ENCODE data around the gene CC2D1A. TPM values are rescaled to one million over a fixed set of nuclear protein-coding genes. Genes with fewer than 3 reads are reported as not detected.

The CC2D1A gene
- polyA plus RNA-seq, 1 of the 3 experiments (the other 2 are of a cell fraction) = 24.2 TPM

DNA sequence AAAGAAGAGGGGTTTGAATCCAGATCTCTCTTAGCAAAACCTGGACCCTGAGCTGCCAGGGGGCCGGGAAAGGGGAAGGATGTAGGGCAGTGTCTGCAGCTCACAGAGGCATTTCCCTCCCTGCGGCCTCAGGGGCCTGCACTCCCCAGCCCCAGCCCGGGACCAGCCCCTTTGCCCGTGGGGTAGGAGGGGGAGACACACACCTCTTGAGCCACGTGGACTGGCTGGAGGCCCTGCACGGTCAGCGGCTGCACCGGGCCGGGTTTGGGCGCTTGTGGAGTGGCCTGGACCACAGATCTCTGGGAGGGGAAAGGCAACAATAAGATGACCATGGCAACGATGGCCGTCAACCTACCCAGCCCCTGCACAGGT, 73.2 kb downstream of the CC2D1A start:
- no peaks in the 10 kb centered on the region for H3K9me3 ChIP-seq
- H3K4me2 ChIP-seq = no peak overlapping the region
- H3K4me3 ChIP-seq (ENCODE audit: low read depth in 2 of 2, low read length in 1 of 2) = no peak overlapping the region
- no peaks in the 10 kb centered on the region for H3K27me3 ChIP-seq (ENCODE audit: insufficient read depth)
- TF ChIP-seq POLR2AphosphoS5 (IDR thresholded peaks at IDR 0.05; ENCODE audit: low read depth, low read length) = no peak
- TF ChIP-seq, protein P1, sequence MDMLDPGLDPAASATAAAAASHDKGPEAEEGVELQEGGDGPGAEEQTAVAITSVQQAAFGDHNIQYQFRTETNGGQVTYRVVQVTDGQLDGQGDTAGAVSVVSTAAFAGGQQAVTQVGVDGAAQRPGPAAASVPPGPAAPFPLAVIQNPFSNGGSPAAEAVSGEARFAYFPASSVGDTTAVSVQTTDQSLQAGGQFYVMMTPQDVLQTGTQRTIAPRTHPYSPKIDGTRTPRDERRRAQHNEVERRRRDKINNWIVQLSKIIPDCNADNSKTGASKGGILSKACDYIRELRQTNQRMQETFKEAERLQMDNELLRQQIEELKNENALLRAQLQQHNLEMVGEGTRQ (IDR thresholded peaks at IDR 0.05; ENCODE audit: borderline replicate concordance, low read depth, low read length) = no peak
- TF ChIP-seq RFX5 (IDR thresholded peaks at IDR 0.05; ENCODE audit: low read length) = no peak
- TF ChIP-seq JUND (IDR thresholded peaks at IDR 0.05) = no peak
- no peak for TF ChIP-seq RXRA (IDR thresholded peaks at IDR 0.05; ENCODE audit: borderline replicate concordance, low read depth)
- TF ChIP-seq ZBTB33 (IDR thresholded peaks at IDR 0.05; ENCODE audit: borderline replicate concordance, low read depth) = no peak
- TF ChIP-seq EZH2phosphoT487 (IDR thresholded peaks at IDR 0.05; ENCODE audit: borderline replicate concordance, low read depth) = no peak
- no peak for TF ChIP-seq YY1 (IDR thresholded peaks at IDR 0.05; ENCODE audit: low read depth)
- no peak for TF ChIP-seq MEF2A (IDR thresholded peaks at IDR 0.05; ENCODE audit: borderline replicate concordance, low read depth)
- no peak for TF ChIP-seq SIN3A (IDR thresholded peaks at IDR 0.05; ENCODE audit: borderline replicate concordance, low read depth, low read length)
- no peak for TF ChIP-seq NFIC (IDR thresholded peaks at IDR 0.05; ENCODE audit: borderline replicate concordance)
- TF ChIP-seq NRF1 (IDR thresholded peaks at IDR 0.05; ENCODE audit: low read depth, low read length) = no peak
- WGBS (ENCODE audit: low lambda C conversion rate) = 100% methylated on average over 2 of the region's 12 CpGs
- peaks cover 0 to 3% of the 10 kb centered on the region in 2 experiments for H3K36me3 ChIP-seq (replicated peaks in 1 of 2; ENCODE audit: control insufficient read depth in 1 of 2, insufficient read depth in 2 of 2, low read length in 1 of 2)
- DNase-seq = no peak
- no peak overlapping the region for H3K27ac ChIP-seq (ENCODE audit: low read depth in 2 of 2, low read length in 1 of 2)
- H2AFZ ChIP-seq (ENCODE audit: low read depth) = no peak overlapping the region
- no peaks in the 10 kb centered on the region for H4K20me1 ChIP-seq (ENCODE audit: insufficient read depth)
- H3K9me2 ChIP-seq = no peaks in the 10 kb centered on the region
- peaks cover 0 to 23% of the 10 kb centered on the region in 2 experiments; a peak in 1 of 4 replicates for H3K4me1 ChIP-seq (ENCODE audit: control insufficient read depth in 1 of 2, insufficient read depth in 2 of 2, low read depth in 1 of 2, low read length in 1 of 2)
- CTCF ChIA-PET = interaction anchor here (0.9 kb wide), 3 partner anchors 41 to 94 kb away, joined by 3 to 4 read pairs (median 3); partner anchors contain the start of gene PODNL1
- no peaks in the 10 kb centered on the region for H3K79me2 ChIP-seq (ENCODE audit: insufficient read depth)
- H3K9ac ChIP-seq = no peak overlapping the region
- POLR2A ChIA-PET = no interaction called here
- no peaks in the 10 kb centered on the region for H3F3A ChIP-seq (replicated peaks; ENCODE audit: insufficient read depth)

DNA sequence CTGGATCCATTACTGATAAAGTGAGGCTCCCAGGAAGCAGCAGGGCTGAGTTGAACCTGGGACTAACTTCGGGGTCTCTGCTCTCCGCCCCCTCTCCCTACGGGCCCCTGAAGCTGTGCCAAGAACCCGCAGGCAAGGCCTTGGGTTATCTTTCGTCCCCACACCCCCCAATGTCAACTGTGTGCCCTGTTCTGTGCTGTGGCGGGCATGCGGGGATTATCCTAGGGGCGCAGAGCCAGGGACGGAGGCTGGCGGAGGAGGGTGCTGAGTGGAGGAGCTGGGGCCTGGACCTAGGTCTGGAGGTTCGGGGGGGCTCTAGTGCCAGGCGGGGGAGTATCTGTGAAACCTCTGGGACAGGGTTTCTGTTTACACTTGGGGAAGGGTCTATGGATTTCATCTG, 73.7 kb downstream of the CC2D1A start:
- Histone ChIP-seq H3K27me3 (ENCODE audit: insufficient read depth) (no peaks in the 10 kb centered on the region), H3K36me3 (replicated peaks in 1 of 2; ENCODE audit: control insufficient read depth in 1 of 2, insufficient read depth in 2 of 2, low read length in 1 of 2) (peaks cover 0 to 3% of the 10 kb centered on the region in 2 experiments)
- TF ChIP-seq, protein P2, sequence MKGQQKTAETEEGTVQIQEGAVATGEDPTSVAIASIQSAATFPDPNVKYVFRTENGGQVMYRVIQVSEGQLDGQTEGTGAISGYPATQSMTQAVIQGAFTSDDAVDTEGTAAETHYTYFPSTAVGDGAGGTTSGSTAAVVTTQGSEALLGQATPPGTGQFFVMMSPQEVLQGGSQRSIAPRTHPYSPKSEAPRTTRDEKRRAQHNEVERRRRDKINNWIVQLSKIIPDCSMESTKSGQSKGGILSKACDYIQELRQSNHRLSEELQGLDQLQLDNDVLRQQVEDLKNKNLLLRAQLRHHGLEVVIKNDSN (IDR thresholded peaks at IDR 0.05; ENCODE audit: borderline replicate concordance, low read depth) = no peak
- TF ChIP-seq, protein P3, sequence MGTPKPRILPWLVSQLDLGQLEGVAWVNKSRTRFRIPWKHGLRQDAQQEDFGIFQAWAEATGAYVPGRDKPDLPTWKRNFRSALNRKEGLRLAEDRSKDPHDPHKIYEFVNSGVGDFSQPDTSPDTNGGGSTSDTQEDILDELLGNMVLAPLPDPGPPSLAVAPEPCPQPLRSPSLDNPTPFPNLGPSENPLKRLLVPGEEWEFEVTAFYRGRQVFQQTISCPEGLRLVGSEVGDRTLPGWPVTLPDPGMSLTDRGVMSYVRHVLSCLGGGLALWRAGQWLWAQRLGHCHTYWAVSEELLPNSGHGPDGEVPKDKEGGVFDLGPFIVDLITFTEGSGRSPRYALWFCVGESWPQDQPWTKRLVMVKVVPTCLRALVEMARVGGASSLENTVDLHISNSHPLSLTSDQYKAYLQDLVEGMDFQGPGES (IDR thresholded peaks at IDR 0.05; ENCODE audit: low read depth, low read length) = no peak
- TF ChIP-seq NRF1 (IDR thresholded peaks at IDR 0.05; ENCODE audit: low read depth, low read length) (no peak), TCF12 (IDR thresholded peaks at IDR 0.05) (no peak), ELF1 (IDR thresholded peaks at IDR 0.05) (no peak), SIN3A (IDR thresholded peaks at IDR 0.05; ENCODE audit: borderline replicate concordance, low read depth, low read length) (no peak), SMC3 (IDR thresholded peaks at IDR 0.05; ENCODE audit: low read depth, low read length) (no peak), POLR2AphosphoS5 (IDR thresholded peaks at IDR 0.05; ENCODE audit: low read depth, low read length) (no peak), FOSL2 (IDR thresholded peaks at IDR 0.05; ENCODE audit: borderline replicate concordance, low read depth) (no peak), CHD2 (IDR thresholded peaks at IDR 0.05; ENCODE audit: low read length, partially characterized antibody) (no peak), JUND (IDR thresholded peaks at IDR 0.05) (no peak), REST (IDR thresholded peaks at IDR 0.05; ENCODE audit: low read depth, low read length) (no peak)

More for the DNA sequence above, 73.7 kb downstream of the CC2D1A start:
- peak; percentile 51 for DNase-seq
- H3K27ac ChIP-seq (ENCODE audit: low read depth in 2 of 2, low read length in 1 of 2) = peak overlapping the region in 1 of 2 experiments; percentile 28; a peak in 1 of 4 replicates
- H3K4me3 ChIP-seq (ENCODE audit: low read depth in 2 of 2, low read length in 1 of 2) = no peak overlapping the region
- no peak overlapping the region for H3K4me2 ChIP-seq
- H2AFZ ChIP-seq (ENCODE audit: low read depth) = no peak overlapping the region
- H3K79me2 ChIP-seq (ENCODE audit: insufficient read depth) = no peaks in the 10 kb centered on the region
- WGBS (ENCODE audit: low lambda C conversion rate) = 95% methylated on average over 12 of the region's 12 CpGs
- no peaks in the 10 kb centered on the region for H3K9me3 ChIP-seq
- ChIA-PET CTCF (interaction anchor here (0.9 kb wide), 2 partner anchors 41 to 79 kb away, joined by 3 to 4 read pairs; partner anchors contain the start of gene PODNL1), POLR2A (no interaction called here)
- no peaks in the 10 kb centered on the region for H3F3A ChIP-seq (replicated peaks; ENCODE audit: insufficient read depth)
- H3K9ac ChIP-seq = no peak overlapping the region
- no peaks in the 10 kb centered on the region for H3K9me2 ChIP-seq
- no peaks in the 10 kb centered on the region for H4K20me1 ChIP-seq (ENCODE audit: insufficient read depth)
- H3K4me1 ChIP-seq (ENCODE audit: control insufficient read depth in 1 of 2, insufficient read depth in 2 of 2, low read depth in 1 of 2, low read length in 1 of 2) = peaks cover 0 to 23% of the 10 kb centered on the region in 2 experiments; a peak in 1 of 4 replicates
